Activated CD4-positive, alpha-beta T cell treated with anti-CD3 and anti-CD28 coated beads for 48 hours (primary cell): ENCODE results near the gene NACAD.

Experiments
- DNase-seq: peaks from one replicate; pipeline ENCODE4 v3.0.0-alpha.2; 2020

NACAD gene

GRCh38 chr7:45112648-45113047 lies 23.9 kb upstream of the NACAD start:
- DNase-seq, result no peak

- peak; percentile 96 for DNase-seq
Measured at GRCh38 chr7:45111298-45112223, 22.8 kb upstream of the NACAD start, which contains the start of gene TBRG4. Gene TBRG4 (minus strand): TSS chr7:45111697. CDS start chr7:45109237, 2,460 bp downstream.

GRCh38 chr7:45108863-45109262 lies 20.1 kb upstream of the NACAD start:
- DNase-seq, result no peak

- no peak for DNase-seq
Measured at GRCh38 chr7:45107356-45107755, 18.6 kb upstream of the NACAD start.

- no peak for DNase-seq
Measured at GRCh38 chr7:45106820-45107219, 18.1 kb upstream of the NACAD start.

GRCh38 chr7:45105588-45106188 lies 16.9 kb upstream of the NACAD start:
- DNase-seq, result no peak

- no peak for DNase-seq
Measured at GRCh38 chr7:45104844-45105587, 16.2 kb upstream of the NACAD start.

GRCh38 chr7:45103958-45104843 lies 15.4 kb upstream of the NACAD start:
- DNase-seq, result no peak

- no peak for DNase-seq
Measured at GRCh38 chr7:45102785-45103712, 14.3 kb upstream of the NACAD start.

- no peak for DNase-seq
Measured at GRCh38 chr7:45101748-45102147, 13.0 kb upstream of the NACAD start.

GRCh38 chr7:45100761-45101480 lies 12.2 kb upstream of the NACAD start:
- no peak for DNase-seq

GRCh38 chr7:45099891-45100760 lies 11.4 kb upstream of the NACAD start:
- DNase-seq, result no peak

- no peak for DNase-seq
Measured at GRCh38 chr7:45098983-45099839, 10.4 kb upstream of the NACAD start.

- DNase-seq, result no peak
Measured at GRCh38 chr7:45092931-45093235, 4.1 kb upstream of the NACAD start.

GRCh38 chr7:45092100-45092930 lies 3.5 kb upstream of the NACAD start:
- no peak for DNase-seq

- DNase-seq, result peak; percentile 84
Measured at GRCh38 chr7:45089341-45089891, 647 bp upstream of the NACAD start.

- DNase-seq, result no peak
Measured at GRCh38 chr7:45088146-45088701, 545 bp downstream of the NACAD start.
